GM21576 (cell line): Measurements from ENCODE around the gene GTF2I.
A peak's percentile ranks its signal among the peaks of the same experiment; 100 is the strongest.
"Not testable (repeated sequence)": the region's sequence is repeated elsewhere in the genome, so short reads cannot be mapped to it uniquely, and the experiment has no call there.

Experiments used
- ATAC-seq: cut with Tn5 transposase; IDR thresholded peaks from one replicate; pipeline ENCODE4 v1.9.1; 2021; ENCODE audit warnings: mild to moderate bottlenecking, moderate library complexity; ENCODE audit not compliant: unreplicated experiment

GTF2I gene

GRCh38 chr7:74656441-74656836, 1.1 kb upstream of the GTF2I start:
- no peak for ATAC-seq

DNA sequence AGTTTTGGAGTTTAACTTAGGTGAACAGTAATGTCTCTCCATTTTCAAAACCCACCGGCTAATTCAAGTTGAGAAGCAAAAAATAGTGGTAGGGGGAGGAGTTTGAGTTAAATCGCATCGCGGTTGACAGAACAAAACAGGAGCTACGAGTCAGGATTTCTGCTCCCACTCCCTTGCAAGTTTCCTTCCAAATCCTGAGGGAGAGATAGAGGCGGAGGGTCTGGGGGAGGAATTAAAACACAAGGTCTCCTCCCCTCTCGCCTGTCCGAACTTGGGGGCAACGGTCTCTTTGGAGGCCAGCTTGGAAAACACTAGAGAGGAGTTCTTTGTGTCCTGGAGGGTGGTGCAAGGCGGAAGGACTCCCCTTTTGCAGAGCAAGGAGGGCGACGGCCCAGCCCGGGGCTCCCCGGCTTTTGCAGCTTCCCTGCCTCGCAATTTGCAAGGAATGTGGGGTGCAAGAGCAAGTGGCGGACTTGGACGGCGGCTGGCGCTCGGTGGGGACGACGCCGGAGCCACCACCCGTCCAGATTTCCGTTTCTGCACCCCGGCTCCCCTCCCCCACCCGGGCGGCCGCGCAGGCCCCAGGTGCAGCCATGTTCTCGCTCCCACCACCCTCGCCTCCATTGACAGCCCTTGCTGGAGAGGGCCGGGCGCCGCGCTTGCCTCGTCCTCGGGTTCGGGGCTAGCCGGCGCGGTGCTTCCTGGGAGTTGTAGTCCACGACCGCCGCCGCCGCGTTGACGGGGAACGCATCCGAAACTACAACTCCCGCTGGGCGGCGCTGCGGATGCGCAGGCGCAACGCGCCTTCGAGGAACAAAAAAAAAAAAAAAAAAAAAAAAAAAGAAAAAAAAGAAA, 454 bp upstream of the GTF2I start:
- peak; percentile 52 for ATAC-seq

DNA sequence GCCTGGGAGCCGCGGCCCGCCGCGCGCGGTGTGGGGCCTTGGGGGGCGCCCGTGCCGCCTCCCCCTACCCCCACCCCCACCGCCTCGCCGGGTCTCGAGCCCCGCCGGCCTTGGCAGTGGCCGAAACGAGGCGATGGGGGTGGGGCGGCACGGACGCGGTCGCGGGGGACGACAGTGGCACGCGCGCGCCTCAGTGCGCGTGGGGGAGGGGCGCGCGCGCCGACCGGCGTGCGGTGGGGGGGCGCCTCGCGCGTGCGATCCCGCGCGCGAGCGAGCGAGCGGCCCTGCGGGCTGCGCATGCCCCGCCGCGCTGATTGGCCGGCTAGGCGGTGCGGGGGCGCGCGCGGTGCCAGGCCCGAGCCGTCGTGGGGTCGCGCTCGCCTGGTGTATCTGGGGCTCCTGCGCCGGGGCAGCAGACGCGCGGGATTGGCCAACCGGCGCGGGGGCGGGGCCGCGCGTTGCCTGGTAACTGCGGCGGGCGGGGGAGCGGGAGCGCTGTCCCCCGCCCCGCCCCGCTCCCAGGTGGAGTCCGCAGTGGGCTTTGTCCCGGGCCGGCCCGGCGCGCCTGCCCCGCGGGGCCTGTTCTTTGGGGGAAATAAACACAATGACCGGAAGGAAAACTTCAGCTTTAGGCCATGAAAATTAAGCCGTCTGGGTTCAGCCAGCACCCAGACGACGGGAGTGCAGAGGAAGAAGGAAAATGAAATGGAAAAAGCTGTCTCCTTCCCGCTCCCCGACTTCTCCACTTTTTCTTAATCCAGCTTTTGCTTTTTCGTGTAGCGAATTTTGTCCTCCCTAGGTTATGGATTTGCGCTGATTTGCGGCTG, 873 bp downstream of the GTF2I start:
- peak; percentile 41 for ATAC-seq

- not testable (repeated sequence) for ATAC-seq
These were observed 2.7 kb downstream of the GTF2I start for GRCh38 chr7:74660202-74660601.

- ATAC-seq, result not testable (repeated sequence)
These were observed 4.6 kb downstream of the GTF2I start for GRCh38 chr7:74661836-74662794.

GRCh38 chr7:74665296-74665938, 7.9 kb downstream of the GTF2I start:
- no peak for ATAC-seq

DNA sequence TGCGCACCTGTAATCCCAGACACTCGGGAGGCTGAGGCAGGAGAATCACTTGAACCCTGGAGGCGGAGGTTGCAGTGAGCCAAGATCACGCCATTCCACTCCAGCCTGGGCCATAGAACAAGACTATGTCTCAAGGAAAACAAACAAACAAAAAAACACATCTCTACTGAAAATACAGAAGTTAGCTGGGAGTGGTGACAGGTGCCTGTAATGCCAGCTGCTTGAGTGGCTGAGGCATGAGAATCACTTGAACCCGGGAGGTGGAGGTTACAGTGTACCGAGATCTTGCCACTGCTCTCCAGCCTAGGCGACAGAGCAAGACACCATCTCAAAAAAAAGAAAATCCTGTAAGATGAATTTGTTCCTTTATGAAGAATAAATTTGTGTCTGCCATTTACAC, 9.5 kb downstream of the GTF2I start:
- ATAC-seq, result not testable (repeated sequence)

- not testable (repeated sequence) for ATAC-seq
These were observed 10.0 kb downstream of the GTF2I start for GRCh38 chr7:74667520-74667919.

GRCh38 chr7:74671602-74672001, 14.1 kb downstream of the GTF2I start:
- no peak for ATAC-seq

DNA sequence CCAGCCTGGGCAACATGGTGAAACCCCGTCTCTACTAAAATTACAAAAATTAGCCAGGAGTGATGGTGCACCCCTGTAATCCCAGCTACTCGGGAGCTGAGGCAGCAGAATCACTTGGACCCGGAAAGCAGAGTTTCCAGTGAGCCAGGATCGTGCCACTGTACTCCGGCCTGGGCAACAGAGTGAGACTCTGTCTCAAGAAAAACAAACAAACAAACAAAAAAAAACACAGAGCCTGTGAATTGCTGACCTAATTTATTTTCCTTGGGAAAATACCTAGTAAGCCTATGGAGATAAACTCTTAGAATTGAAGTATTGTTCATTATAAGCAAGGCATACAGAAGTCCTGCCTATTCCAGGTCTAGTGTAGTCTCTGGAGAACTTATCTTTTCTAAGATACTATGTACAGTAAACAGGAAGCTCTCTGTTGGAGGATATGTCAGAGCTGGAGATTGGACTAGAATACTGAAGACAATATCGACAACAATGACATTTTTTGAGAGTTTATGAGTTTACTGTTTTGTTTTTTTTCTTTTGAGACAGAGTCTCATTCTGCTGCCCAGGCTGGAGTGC, 14.9 kb downstream of the GTF2I start:
- no peak for ATAC-seq

DNA sequence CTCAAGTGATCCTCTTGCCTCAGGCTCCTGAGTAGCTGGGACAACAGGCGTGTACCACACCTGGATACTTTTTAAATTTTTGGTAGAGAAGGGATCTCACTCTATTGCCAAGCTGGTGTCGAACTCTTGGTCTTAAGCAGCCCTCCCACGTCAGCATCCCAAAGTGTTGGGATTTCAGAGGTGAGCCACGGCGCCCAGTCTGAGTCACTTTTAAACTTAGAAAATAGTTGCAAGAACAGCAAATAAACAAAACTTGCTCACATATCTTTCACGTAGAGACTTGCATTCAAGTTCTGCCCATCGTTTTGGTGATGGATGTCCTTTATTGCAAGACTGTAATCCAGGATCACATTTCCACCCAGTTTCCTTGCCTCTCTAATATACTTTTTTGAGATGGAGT, 16.6 kb downstream of the GTF2I start:
- no peak for ATAC-seq

DNA sequence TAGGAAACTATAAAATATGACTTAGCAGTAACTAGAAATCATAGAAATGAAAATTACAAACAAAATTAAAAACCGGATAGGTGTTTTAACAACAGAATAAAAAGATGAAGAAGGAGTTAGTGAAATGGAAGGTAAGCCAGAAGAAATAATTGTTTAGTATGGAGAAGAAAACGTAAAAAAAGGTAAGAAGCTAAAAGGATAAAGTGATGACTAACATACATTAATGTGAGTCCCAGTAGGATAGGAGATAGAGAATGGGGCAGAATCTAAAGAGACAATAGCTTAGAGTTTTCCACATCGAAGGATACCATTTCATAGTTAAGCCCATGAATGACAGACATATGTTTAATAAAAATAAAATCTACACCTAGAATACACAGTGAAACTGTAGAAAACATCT, 25.3 kb downstream of the GTF2I start:
- ATAC-seq, result no peak

DNA sequence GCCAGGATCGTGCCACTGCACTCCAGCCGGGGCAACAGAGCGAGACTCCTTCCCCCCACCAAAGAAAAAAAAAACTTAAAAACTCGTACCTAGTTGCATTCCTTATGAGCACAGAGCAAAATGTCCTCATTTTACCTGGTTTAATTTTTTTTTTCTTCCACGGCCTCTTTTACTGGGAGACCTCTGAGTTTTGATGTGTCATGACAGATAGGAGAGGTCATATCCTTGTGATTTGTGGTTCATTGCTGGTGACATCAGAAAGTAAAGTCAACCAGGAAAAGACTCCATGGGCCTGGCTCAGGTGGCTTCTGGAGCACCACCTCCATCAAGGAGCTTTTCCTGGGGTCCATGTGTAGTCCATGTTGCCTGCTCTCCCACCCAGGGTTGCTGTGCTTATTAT, 26.3 kb downstream of the GTF2I start:
- ATAC-seq, result no peak

DNA sequence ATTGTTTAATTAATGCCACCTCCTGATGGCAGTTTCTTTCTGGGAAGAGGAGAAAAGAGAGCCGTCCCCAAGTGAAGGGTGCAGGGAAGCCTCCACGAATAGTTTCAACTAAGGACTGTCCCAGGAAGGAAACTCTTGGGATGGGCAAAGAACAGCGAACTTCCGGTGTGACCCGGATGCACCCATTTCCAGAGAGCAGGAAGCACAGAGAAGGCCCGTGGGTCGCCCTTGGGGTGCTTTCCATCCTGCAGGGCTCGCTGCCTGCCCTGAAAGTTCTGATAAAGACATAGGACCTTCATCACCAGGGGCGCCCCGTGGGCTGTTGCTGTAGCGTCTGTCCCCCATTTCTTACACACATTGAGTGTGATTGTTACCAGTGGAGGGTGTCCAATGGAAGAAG, 27.0 kb downstream of the GTF2I start:
- ATAC-seq, result no peak

- ATAC-seq, result no peak
These were observed 27.4 kb downstream of the GTF2I start for GRCh38 chr7:74684921-74685320.

DNA sequence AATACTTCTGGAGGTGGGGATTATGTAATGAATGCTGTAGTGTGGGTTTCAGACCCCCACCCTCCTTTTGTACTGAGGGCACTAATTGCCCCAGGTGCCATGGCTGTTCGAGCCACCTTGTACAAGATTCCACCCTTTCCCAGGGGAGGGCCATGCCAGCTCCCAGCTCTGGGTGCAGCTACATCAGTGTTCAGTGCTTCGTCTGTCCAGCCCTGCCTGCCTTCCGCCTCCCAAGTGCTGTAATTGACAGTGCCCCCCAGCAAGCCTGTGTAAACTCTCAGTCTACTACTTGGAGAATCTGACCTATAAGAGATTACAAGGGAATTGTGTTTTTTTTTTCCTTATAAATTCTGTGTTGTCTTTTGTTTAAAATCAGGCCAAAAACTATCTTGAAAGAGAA, 33.0 kb downstream of the GTF2I start:
- no peak for ATAC-seq

GRCh38 chr7:74704419-74704818, 46.9 kb downstream of the GTF2I start:
- ATAC-seq, result not testable (repeated sequence)

DNA sequence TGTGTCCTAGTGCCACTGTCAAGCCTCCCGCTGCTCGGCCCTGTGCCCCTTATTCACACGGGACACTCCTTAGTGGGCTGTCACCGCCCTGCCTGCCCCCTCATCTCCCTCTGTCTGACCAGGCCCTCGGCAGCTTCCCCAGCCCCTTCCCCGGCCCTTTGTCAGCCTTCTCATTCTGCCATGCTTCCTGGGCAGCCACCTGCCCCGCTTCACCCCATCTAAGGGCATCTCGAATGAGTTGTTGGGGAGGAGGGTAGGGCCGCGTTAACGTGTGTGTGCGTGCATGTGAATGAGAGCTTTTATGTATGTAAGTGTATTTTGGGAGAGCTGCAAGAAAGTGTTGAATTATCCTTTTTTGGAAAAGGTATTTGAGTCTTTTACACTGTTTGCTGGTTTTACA, 49.7 kb downstream of the GTF2I start:
- ATAC-seq, result no peak

DNA sequence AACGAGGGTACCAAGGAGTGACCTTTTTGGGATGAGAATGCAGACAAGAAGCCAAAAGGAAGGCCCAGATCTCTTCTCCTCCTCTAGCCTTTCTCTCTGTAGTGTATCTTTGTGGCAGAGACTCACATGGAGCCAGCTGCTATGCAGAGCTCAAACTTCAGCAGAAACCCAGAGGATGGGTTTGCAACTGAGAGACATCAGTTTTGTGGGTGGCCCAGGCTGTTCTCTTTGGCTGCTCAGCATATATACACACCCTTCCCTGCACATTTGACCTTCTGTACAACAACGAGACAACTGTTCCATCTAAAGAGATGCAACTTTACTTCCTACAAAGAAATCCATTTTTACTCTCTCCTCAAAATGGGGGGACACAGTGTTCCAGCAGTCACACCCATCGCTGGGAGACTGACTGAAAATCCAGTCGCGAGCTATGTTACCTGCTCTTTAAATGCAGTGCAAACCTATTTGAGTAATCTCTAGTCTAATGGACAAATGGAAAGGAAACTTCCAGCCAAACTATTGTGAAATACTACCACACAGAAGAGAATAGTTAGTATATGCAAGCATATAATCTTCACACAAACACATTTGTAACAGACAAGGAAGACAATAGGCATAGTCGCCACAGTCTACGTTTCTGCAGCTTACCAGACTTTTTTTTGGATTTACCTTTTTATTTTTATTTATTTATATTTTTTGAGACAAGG, 51.2 kb downstream of the GTF2I start:
- ATAC-seq, result no peak
